Caco-2 (cell line): ENCODE measurements around the gene TSPAN14. TPM values are rescaled to one million over a fixed set of nuclear protein-coding genes. Genes with fewer than 3 reads are reported as not detected.

Experiments used
- BruUV-seq: library from RNA; stranded (reverse); fragments of 400-500 nt; replicated peaks from 2 replicates; lab custom pipeline; 2021; lab: Mats Ljungman, UMichigan
- CTCF ChIA-PET: fragments of 300-600 bp; sonication (Branson Sonifier 250); formaldehyde crosslinking; loops from one replicate; lab custom pipeline; 2022; ENCODE audit warnings: antibody characterized with exemption; lab: Charles Lee
- POLR2A ChIA-PET: fragments of 300-600 bp; sonication (Branson Sonifier 250); formaldehyde crosslinking; loops from one replicate; lab custom pipeline; 2022; ENCODE audit warnings: antibody characterized with exemption; lab: Charles Lee
- DNase-seq, 2 experiments: peaks; one replicate each; pipeline versions ENCODE4 v3.0.0 to v3.0.0-alpha.2; 2020 to 2022
- H3K27me3 ChIP-seq: replicated peaks from 2 replicates; pipeline ENCODE4 v1.6.0; 2011; ENCODE audit warnings: low read length; ENCODE audit not compliant: control insufficient read depth, insufficient read depth
- H3K36me3 ChIP-seq: 2 replicates; pipeline ENCODE4 v1.5.1; 2011; ENCODE audit warnings: low read length; ENCODE audit not compliant: control insufficient read depth, insufficient read depth
- H3K4me1 ChIP-seq: fragments of 250-450 bp; sonication (Bioruptor Pico); 2 replicates; pipeline ENCODE4 v1.5.1; 2020; ENCODE audit warnings: mild to moderate bottlenecking
- H3K4me3 ChIP-seq: 2 replicates; pipeline ENCODE4 v1.5.1; 2011; ENCODE audit warnings: low read depth, mild to moderate bottlenecking, control low read depth, low read length
- H3K9me3 ChIP-seq: fragments of 250-450 bp; sonication (Bioruptor Pico); 2 replicates; pipeline ENCODE4 v1.5.1; 2020; ENCODE audit warnings: mild to moderate bottlenecking, moderate library complexity
- H3K27ac Mint-ChIP-seq: one replicate; pipeline ENCODE4 v1.8.0; 2022; ENCODE audit warnings: mixed read lengths; ENCODE audit not compliant: unreplicated experiment
- H3K27me3 Mint-ChIP-seq: one replicate; pipeline ENCODE4 v1.8.0; 2022; ENCODE audit warnings: mixed read lengths; ENCODE audit not compliant: insufficient read depth, unreplicated experiment
- H3K36me3 Mint-ChIP-seq: one replicate; pipeline ENCODE4 v1.8.0; 2022; ENCODE audit warnings: mild to moderate bottlenecking, mixed read lengths; ENCODE audit not compliant: insufficient read depth, unreplicated experiment
- H3K4me1 Mint-ChIP-seq: one replicate; pipeline ENCODE4 v1.8.0; 2022; ENCODE audit warnings: low read depth, mixed read lengths; ENCODE audit not compliant: unreplicated experiment
- H3K4me3 Mint-ChIP-seq: one replicate; pipeline ENCODE4 v1.8.0; 2022; ENCODE audit warnings: mild to moderate bottlenecking, moderate library complexity, mixed read lengths; ENCODE audit not compliant: unreplicated experiment
- H3K9me3 Mint-ChIP-seq: one replicate; pipeline ENCODE4 v1.8.0; 2022; ENCODE audit warnings: mixed read lengths; ENCODE audit not compliant: unreplicated experiment
- CTCF ChIP-seq, 2 experiments: fragments of 200-600 bp in 1 of 2; IDR thresholded peaks; 1 replicate in 1 of 2; 2 replicates in 1 of 2; pipeline versions ENCODE4 v1.5.1 to v1.8.0; 2011 to 2022; ENCODE audit warnings: antibody characterized with exemption in 1 of 2, control low read depth in 1 of 2, inconsistent platforms in 1 of 2, low read depth in 1 of 2, low read length in 1 of 2, mild to moderate bottlenecking in 1 of 2, moderate library complexity in 1 of 2; ENCODE audit not compliant: insufficient read depth in 1 of 2, severe bottlenecking in 1 of 2, unreplicated experiment in 1 of 2
- intact Hi-C: fragments of 100-400 bp; cut with micrococcal nuclease; formaldehyde crosslinking; loops from one replicate; pipeline ENCODE4 v1.10.0; 2022; ENCODE audit not compliant: unreplicated experiment
- total RNA-seq: library from RNA; stranded (reverse); gene quantifications from 2 replicates; pipeline ENCODE4 v1.2.3, GENCODE V29; 2022

TSPAN14 gene
- total RNA-seq, 1 experiment from 2014 or later, result 140 TPM

- no peaks in the 10 kb centered on the region for H3K9me3 Mint-ChIP-seq
- intact Hi-C loops, result no loop called here
- Histone ChIP-seq H3K27me3 (no peaks in the 10 kb centered on the region), H3K9me3 (no peaks in the 10 kb centered on the region), H3K36me3 (peaks cover 6% of the 10 kb centered on the region), H3K4me1 (peaks cover 5% of the 10 kb centered on the region), H3K4me3 (no peak overlapping the region)
- no peak for DNase-seq
- H3K4me3 Mint-ChIP-seq, result no peak overlapping the region
- H3K27ac Mint-ChIP-seq, result no peak overlapping the region
- CTCF ChIA-PET, result interaction anchor here (1.5 kb wide), 1 partner anchor 23 kb away, joined by 5 read pairs; no protein-coding TSS in a partner anchor
- H3K36me3 Mint-ChIP-seq, result peaks cover 18% of the 10 kb centered on the region
- no peak for TF ChIP-seq CTCF (IDR thresholded peaks at IDR 0.05; ENCODE audit: insufficient read depth in 1 of 2, low read depth in 1 of 2, low read length in 1 of 2, severe bottlenecking in 1 of 2, unreplicated experiment in 1 of 2)
- H3K4me1 Mint-ChIP-seq, result peaks cover 17% of the 10 kb centered on the region
- H3K27me3 Mint-ChIP-seq, result no peaks in the 10 kb centered on the region
- POLR2A ChIA-PET, result interaction anchor here (1.0 kb wide), 1 partner anchor 14 kb away, joined by 3 read pairs; no protein-coding TSS in a partner anchor
- BruUV-seq, result no TSS peak
These were observed 32.2 kb upstream of the TSPAN14 start for GRCh38 chr10:80421707-80422536.

DNA sequence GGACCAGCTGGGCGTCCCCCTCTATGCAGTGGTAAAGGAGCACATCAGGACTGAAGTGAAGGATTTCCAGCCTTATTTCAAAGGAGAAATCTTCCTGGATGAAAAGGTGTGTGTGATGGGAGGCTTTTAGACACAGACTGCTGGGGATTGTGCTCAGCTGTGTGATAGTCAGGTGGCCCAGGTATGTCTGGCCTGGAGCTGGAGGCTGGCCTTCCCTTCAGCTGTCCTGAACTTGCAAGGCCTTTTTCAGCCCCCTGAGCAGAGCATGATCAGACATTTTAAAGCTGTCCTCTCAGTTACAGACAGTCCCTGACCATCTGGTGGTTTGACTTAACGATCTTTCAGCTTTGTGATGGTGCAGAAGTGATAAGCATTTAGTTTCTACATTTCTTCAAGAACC lies 28.2 kb upstream of the TSPAN14 start:
- H3K4me1 ChIP-seq, result no peaks in the 10 kb centered on the region
- TF ChIP-seq CTCF (IDR thresholded peaks at IDR 0.05; ENCODE audit: insufficient read depth in 1 of 2, low read depth in 1 of 2, low read length in 1 of 2, severe bottlenecking in 1 of 2, unreplicated experiment in 1 of 2), result no peak
- no TSS peak for BruUV-seq
- no peak overlapping the region for H3K4me3 ChIP-seq
- no peak for DNase-seq
- H3K4me3 Mint-ChIP-seq, result no peak overlapping the region
- H3K9me3 Mint-ChIP-seq, result no peaks in the 10 kb centered on the region
- no peak overlapping the region for H3K27ac Mint-ChIP-seq
- intact Hi-C loops, result no loop called here
- H3K4me1 Mint-ChIP-seq, result no peaks in the 10 kb centered on the region
- H3K36me3 ChIP-seq, result peaks cover 11% of the 10 kb centered on the region
- H3K36me3 Mint-ChIP-seq, result peaks cover 42% of the 10 kb centered on the region
- H3K9me3 ChIP-seq, result no peaks in the 10 kb centered on the region
- ChIA-PET POLR2A (no interaction called here), CTCF (no interaction called here)
- H3K27me3 ChIP-seq, result no peaks in the 10 kb centered on the region
- no peaks in the 10 kb centered on the region for H3K27me3 Mint-ChIP-seq

- Mint-ChIP-seq H3K36me3 (peaks cover 52% of the 10 kb centered on the region), H3K27ac (peak overlapping the region; percentile 63), H3K27me3 (no peaks in the 10 kb centered on the region), H3K4me1 (no peaks in the 10 kb centered on the region), H3K4me3 (no peak overlapping the region), H3K9me3 (no peaks in the 10 kb centered on the region)
- no TSS peak for BruUV-seq
- H3K36me3 ChIP-seq, result peaks cover 11% of the 10 kb centered on the region
- ChIA-PET POLR2A (no interaction called here), CTCF (no interaction called here)
- no peak for DNase-seq
- no peaks in the 10 kb centered on the region for H3K4me1 ChIP-seq
- no peak for TF ChIP-seq CTCF (IDR thresholded peaks at IDR 0.05; ENCODE audit: insufficient read depth in 1 of 2, low read depth in 1 of 2, low read length in 1 of 2, severe bottlenecking in 1 of 2, unreplicated experiment in 1 of 2)
- H3K27me3 ChIP-seq, result no peaks in the 10 kb centered on the region
- no peak overlapping the region for H3K4me3 ChIP-seq
- intact Hi-C loops, result no loop called here
- H3K9me3 ChIP-seq, result no peaks in the 10 kb centered on the region
These were observed 26.6 kb upstream of the TSPAN14 start for GRCh38 chr10:80427541-80427940.
